ENCODE results near the gene WWOX.

The WWOX gene

GRCh38 chr16:79093554-79093967, 994.1 kb downstream of the WWOX start:
- DNase-seq = peak; percentile 75 to 81

- DNase-seq = no peak
These were observed 996.8 kb downstream of the WWOX start for GRCh38 chr16:79096246-79096645.

- DNase-seq = peak; percentile 59 to 75
These were observed 997.7 kb downstream of the WWOX start for GRCh38 chr16:79097166-79097565.

GRCh38 chr16:79097771-79098170, 998.3 kb downstream of the WWOX start:
- peak; percentile 27 for DNase-seq

GRCh38 chr16:79098907-79099306, 999.5 kb downstream of the WWOX start:
- DNase-seq = peak; percentile 49 to 73

- DNase-seq = peak; percentile 68 to 84
These were observed 1000.3 kb downstream of the WWOX start for GRCh38 chr16:79099716-79100115.

- DNase-seq = no peak
These were observed 1001.0 kb downstream of the WWOX start for GRCh38 chr16:79100447-79100846.

GRCh38 chr16:79101491-79101890, 1002.0 kb downstream of the WWOX start:
- DNase-seq = peak in 1 of 2 donors; percentile 53

- DNase-seq = no peak
These were observed 1005.1 kb downstream of the WWOX start for GRCh38 chr16:79104567-79104966.

GRCh38 chr16:79107301-79107700, 1007.8 kb downstream of the WWOX start:
- DNase-seq = no peak

GRCh38 chr16:79109771-79110170, 1010.3 kb downstream of the WWOX start:
- no peak for DNase-seq

- DNase-seq = no peak
These were observed 1010.8 kb downstream of the WWOX start for GRCh38 chr16:79110242-79110641.

GRCh38 chr16:79110953-79111352, 1011.5 kb downstream of the WWOX start:
- no peak for DNase-seq

- DNase-seq = no peak
These were observed 1013.0 kb downstream of the WWOX start for GRCh38 chr16:79112462-79112861.

- no peak for DNase-seq
These were observed 1014.4 kb downstream of the WWOX start for GRCh38 chr16:79113826-79114225.

- peak; percentile 31 to 94 for DNase-seq
These were observed 1015.3 kb downstream of the WWOX start for GRCh38 chr16:79114759-79115158.

GRCh38 chr16:79121906-79122305, 1022.5 kb downstream of the WWOX start:
- DNase-seq = no peak

- DNase-seq = no peak
These were observed 1022.9 kb downstream of the WWOX start for GRCh38 chr16:79122343-79122742.

GRCh38 chr16:79124016-79124756, 1024.7 kb downstream of the WWOX start:
- no peak for DNase-seq

- DNase-seq = peak; percentile 36 to 64
These were observed 1028.3 kb downstream of the WWOX start for GRCh38 chr16:79127766-79128165.

GRCh38 chr16:79128706-79129105, 1029.3 kb downstream of the WWOX start:
- DNase-seq = no peak

GRCh38 chr16:79130616-79131015, 1031.2 kb downstream of the WWOX start:
- no peak for DNase-seq

GRCh38 chr16:79131321-79132075, 1032.0 kb downstream of the WWOX start:
- DNase-seq = peak in 1 of 2 donors; percentile 36

GRCh38 chr16:79132701-79133100, 1033.2 kb downstream of the WWOX start:
- no peak for DNase-seq

Measured in inflammatory macrophage treated with lipopolysaccharide for 1 hour (primary cell).